Trophoblast cell (in vitro differentiated cells and primary cell): Measurements from ENCODE around the gene DPP8.
A peak's percentile ranks its signal among the peaks of the same experiment; 100 is the strongest.

ENCODE experiments used
- DNase-seq, 2 donors: peaks; one replicate each; pipeline ENCODE4 v3.0.0-alpha.2; 2016
- H2AFZ ChIP-seq: 2 replicates; pipeline ENCODE4 v1.6.1; 2013; ENCODE audit warnings: low read length, moderate library complexity, mild to moderate bottlenecking; ENCODE audit not compliant: insufficient read depth, poor library complexity
- H2AK5ac ChIP-seq: 2 replicates; pipeline ENCODE4 v1.6.1; 2013; ENCODE audit warnings: mild to moderate bottlenecking, low read length
- H2BK120ac ChIP-seq: 2 replicates; pipeline ENCODE4 v1.6.1; 2013; ENCODE audit warnings: low read length, mild to moderate bottlenecking, moderate library complexity; ENCODE audit not compliant: insufficient read depth, poor library complexity
- H2BK12ac ChIP-seq: 2 replicates; pipeline ENCODE4 v1.6.1; 2013; ENCODE audit warnings: mild to moderate bottlenecking, low read length, moderate library complexity
- H2BK5ac ChIP-seq: 2 replicates; pipeline ENCODE4 v1.6.1; 2013; ENCODE audit warnings: low read length, low read depth, moderate library complexity, mild to moderate bottlenecking; ENCODE audit not compliant: poor library complexity
- H3K14ac ChIP-seq: 2 replicates; pipeline ENCODE4 v1.6.1; 2013; ENCODE audit warnings: mild to moderate bottlenecking, low read length
- H3K18ac ChIP-seq: 2 replicates; pipeline ENCODE4 v1.6.1; 2013; ENCODE audit warnings: mild to moderate bottlenecking, low read length
- H3K23ac ChIP-seq: 2 replicates; pipeline ENCODE4 v1.6.1; 2013; ENCODE audit warnings: low read length
- H3K27ac ChIP-seq: 2 replicates; pipeline ENCODE4 v1.5.1; 2013; ENCODE audit warnings: low read depth, mild to moderate bottlenecking, inconsistent platforms, low read length, moderate library complexity
- H3K27me3 ChIP-seq: 2 replicates; pipeline ENCODE4 v1.6.1; 2013; ENCODE audit warnings: inconsistent platforms, mild to moderate bottlenecking, low read length, moderate library complexity; ENCODE audit not compliant: insufficient read depth
- H3K36me3 ChIP-seq, 2 experiments: 1 replicate in 1 of 2; 2 replicates in 1 of 2; pipeline ENCODE4 v1.6.1; 2013; ENCODE audit warnings: low read length in 2 of 2, mild to moderate bottlenecking in 2 of 2, moderate library complexity in 1 of 2; ENCODE audit not compliant: insufficient read depth in 2 of 2, control insufficient read depth in 1 of 2
- H3K4ac ChIP-seq: 2 replicates; pipeline ENCODE4 v1.6.1; 2013; ENCODE audit warnings: low read depth, mild to moderate bottlenecking, low read length, moderate library complexity
- H3K4me1 ChIP-seq, 2 experiments: 1 replicate in 1 of 2; 2 replicates in 1 of 2; pipeline ENCODE4 v1.6.1; 2013; ENCODE audit warnings: low read length in 2 of 2, mild to moderate bottlenecking in 2 of 2, moderate library complexity in 1 of 2; ENCODE audit not compliant: insufficient read depth in 2 of 2, control insufficient read depth in 1 of 2
- H3K4me2 ChIP-seq: 2 replicates; pipeline ENCODE4 v1.6.1; 2013; ENCODE audit warnings: inconsistent platforms, mild to moderate bottlenecking, low read length, moderate library complexity
- H3K4me3 ChIP-seq: 2 replicates; pipeline ENCODE4 v1.5.1; 2013; ENCODE audit warnings: mild to moderate bottlenecking, low read depth, low read length, inconsistent platforms
- H3K79me1 ChIP-seq: one replicate; pipeline ENCODE4 v1.6.1; 2013; ENCODE audit warnings: low read length
- H3K79me2 ChIP-seq: 2 replicates; pipeline ENCODE4 v1.6.1; 2013; ENCODE audit warnings: low read length, mild to moderate bottlenecking; ENCODE audit not compliant: control insufficient read depth, insufficient read depth, poor library complexity
- H3K9ac ChIP-seq: 2 replicates; pipeline ENCODE4 v1.6.1; 2013; ENCODE audit warnings: mild to moderate bottlenecking, low read length
- H3K9me3 ChIP-seq: 2 replicates; pipeline ENCODE4 v1.6.1; 2013; ENCODE audit warnings: low read depth, mild to moderate bottlenecking, control low read depth, inconsistent platforms, low read length; ENCODE audit not compliant: insufficient read depth
- H4K12ac ChIP-seq: 2 replicates; pipeline ENCODE4 v1.6.1; 2013; ENCODE audit warnings: low read depth, mild to moderate bottlenecking, low read length, moderate library complexity
- H4K8ac ChIP-seq: 2 replicates; pipeline ENCODE4 v1.6.1; 2013; ENCODE audit warnings: low read depth, mild to moderate bottlenecking, low read length, moderate library complexity
- H4K91ac ChIP-seq: one replicate; pipeline ENCODE4 v1.6.1; 2013; ENCODE audit warnings: low read depth, mild to moderate bottlenecking, low read length, moderate library complexity
- WGBS: extraction: QIAGEN DNeasy Blood & Tissue Kit; methylation state at CpG from one replicate; pipeline ENCODE4 v1.1.7; 2013; ENCODE audit warnings: missing lambda C conversion rate; ENCODE audit not compliant: insufficient read length, insufficient coverage; ENCODE audit errors: extremely low coverage; 5-methylcytosine and 5-hydroxymethylcytosine counted together

Gene DPP8

GRCh38 chr15:65541231-65541820 lies 23.8 kb upstream of the DPP8 start:
- Histone ChIP-seq H2BK12ac (no peak overlapping the region), H3K4me2 (no peak overlapping the region), H3K4me1 (no peaks in the 10 kb centered on the region), H3K27ac (no peak overlapping the region), H3K9ac (no peak overlapping the region), H3K36me3 (peaks cover 0 to 2% of the 10 kb centered on the region in 2 experiments), H3K14ac (no peak overlapping the region), H2AK5ac (no peak overlapping the region), H3K27me3 (no peaks in the 10 kb centered on the region), H2BK120ac (no peak overlapping the region), H3K4me3 (no peak overlapping the region), H2BK5ac (no peak overlapping the region), H3K18ac (no peak overlapping the region), H3K23ac (no peak overlapping the region), H4K91ac (no peak overlapping the region), H2AFZ (no peak overlapping the region), H4K8ac (no peak overlapping the region), H4K12ac (no peak overlapping the region), H3K4ac (peak overlapping the region; percentile 75), H3K9me3 (no peaks in the 10 kb centered on the region), H3K79me1 (no peaks in the 10 kb centered on the region), H3K79me2 (peaks cover 2% of the 10 kb centered on the region)
- DNase-seq: no peak
- no CpG with 5 or more reads among the region's 3 CpGs for WGBS

- no peak overlapping the region for H3K4ac ChIP-seq
- H3K18ac ChIP-seq: no peak overlapping the region
- no CpG with 5 or more reads among the region's 1 CpG for WGBS
- H4K8ac ChIP-seq: no peak overlapping the region
- H2BK12ac ChIP-seq: no peak overlapping the region
- H3K14ac ChIP-seq: no peak overlapping the region
- H3K4me1 ChIP-seq: no peaks in the 10 kb centered on the region
- no peak overlapping the region for H3K23ac ChIP-seq
- peaks cover 2% of the 10 kb centered on the region for H3K79me2 ChIP-seq
- no peak for DNase-seq
- H2BK120ac ChIP-seq: no peak overlapping the region
- peaks cover 3 to 4% of the 10 kb centered on the region in 2 experiments for H3K36me3 ChIP-seq
- H3K9ac ChIP-seq: no peak overlapping the region
- H2AFZ ChIP-seq: no peak overlapping the region
- no peak overlapping the region for H4K12ac ChIP-seq
- H3K4me2 ChIP-seq: no peak overlapping the region
- no peaks in the 10 kb centered on the region for H3K79me1 ChIP-seq
- H3K4me3 ChIP-seq: no peak overlapping the region
- no peak overlapping the region for H3K27ac ChIP-seq
- H3K9me3 ChIP-seq: no peaks in the 10 kb centered on the region
- no peak overlapping the region for H2AK5ac ChIP-seq
- no peak overlapping the region for H4K91ac ChIP-seq
- no peaks in the 10 kb centered on the region for H3K27me3 ChIP-seq
- H2BK5ac ChIP-seq: no peak overlapping the region
Observed at GRCh38 chr15:65540314-65540713, 22.8 kb upstream of the DPP8 start.

GRCh38 chr15:65535192-65535591 lies 17.7 kb upstream of the DPP8 start:
- Histone ChIP-seq H3K23ac (no peak overlapping the region), H3K4ac (no peak overlapping the region), H3K79me1 (peaks cover 9% of the 10 kb centered on the region), H2AK5ac (no peak overlapping the region), H2BK12ac (no peak overlapping the region), H2BK5ac (no peak overlapping the region), H4K12ac (no peak overlapping the region), H3K14ac (no peak overlapping the region), H3K9ac (no peak overlapping the region), H3K36me3 (peaks cover 3 to 4% of the 10 kb centered on the region in 2 experiments), H3K27me3 (no peaks in the 10 kb centered on the region), H3K4me2 (no peak overlapping the region), H3K9me3 (no peaks in the 10 kb centered on the region), H3K4me3 (no peak overlapping the region), H3K79me2 (peaks cover 12% of the 10 kb centered on the region), H3K18ac (no peak overlapping the region), H3K4me1 (no peaks in the 10 kb centered on the region), H3K27ac (no peak overlapping the region), H2BK120ac (no peak overlapping the region), H4K8ac (no peak overlapping the region), H2AFZ (no peak overlapping the region), H4K91ac (no peak overlapping the region)
- no CpG with 5 or more reads among the region's 4 CpGs for WGBS
- peak in 1 of 2 donors; percentile 19 for DNase-seq

- Histone ChIP-seq H3K9me3 (no peaks in the 10 kb centered on the region), H3K4ac (peak overlapping the region; percentile 6), H3K79me1 (peaks cover 9% of the 10 kb centered on the region), H3K36me3 (peaks cover 3 to 4% of the 10 kb centered on the region in 2 experiments), H3K23ac (no peak overlapping the region), H4K8ac (no peak overlapping the region), H3K18ac (no peak overlapping the region), H3K27me3 (no peaks in the 10 kb centered on the region), H4K12ac (no peak overlapping the region), H2BK120ac (no peak overlapping the region), H2BK12ac (no peak overlapping the region), H3K4me1 (no peaks in the 10 kb centered on the region), H3K4me3 (no peak overlapping the region), H3K79me2 (peaks cover 12% of the 10 kb centered on the region), H2AK5ac (no peak overlapping the region), H3K27ac (no peak overlapping the region), H2AFZ (no peak overlapping the region), H2BK5ac (no peak overlapping the region), H3K14ac (no peak overlapping the region), H4K91ac (no peak overlapping the region), H3K9ac (no peak overlapping the region), H3K4me2 (no peak overlapping the region)
- DNase-seq: peak in 1 of 2 donors; percentile 12
- no CpG with 5 or more reads among the region's 5 CpGs for WGBS
Observed at GRCh38 chr15:65533057-65533756, 15.7 kb upstream of the DPP8 start.
